ENCODE data around the gene FAM174A.

FAM174A gene

GRCh38 chr5:100574716-100575115, 39.5 kb downstream of the FAM174A start:
- WGBS, result 100% methylated on average over 1 of the region's 2 CpGs
- Histone ChIP-seq H2AK5ac (ENCODE audit: low read length, severe bottlenecking) (no peak overlapping the region), H2BK12ac (ENCODE audit: low read length in 2 of 2) (no peak overlapping the region), H2BK120ac (ENCODE audit: low read depth, low read length) (no peak overlapping the region), H3K27ac (ENCODE audit: low read length, poor library complexity, severe bottlenecking) (no peak overlapping the region), H3K36me3 (ENCODE audit: control insufficient read depth in 1 of 2, insufficient read depth in 2 of 2, low read depth in 1 of 2, low read length in 2 of 2) (no peaks in the 10 kb centered on the region), H3K23ac (ENCODE audit: low read length in 2 of 2) (no peak overlapping the region), H3K79me1 (replicated peaks; ENCODE audit: low read length, poor library complexity, severe bottlenecking) (peaks cover 1% of the 10 kb centered on the region), H3K4ac (ENCODE audit: low read depth in 1 of 2, low read length in 2 of 2) (no peak overlapping the region), H3K9me3 (ENCODE audit: control insufficient read depth, low read length) (peaks cover 2% of the 10 kb centered on the region), H3K18ac (ENCODE audit: low read depth in 1 of 2, low read length in 2 of 2) (no peak overlapping the region), H2BK5ac (ENCODE audit: low read depth, low read length, poor library complexity, severe bottlenecking) (no peak overlapping the region), H3K4me3 (ENCODE audit: insufficient read depth in 1 of 2, low read depth in 1 of 2, low read length in 2 of 2) (no peak overlapping the region), H3K4me1 (ENCODE audit: control insufficient read depth, insufficient read depth, low read depth, low read length) (no peaks in the 10 kb centered on the region), H4K8ac (ENCODE audit: low read length) (no peak overlapping the region), H3K9ac (ENCODE audit: low read length) (no peak overlapping the region), H3K27me3 (ENCODE audit: control insufficient read depth in 1 of 2, insufficient read depth in 1 of 2, low read length in 2 of 2) (no peaks in the 10 kb centered on the region), H4K91ac (ENCODE audit: low read length) (no peak overlapping the region), H2AFZ (ENCODE audit: low read depth, low read length) (no peak overlapping the region), H3K14ac (ENCODE audit: low read length in 2 of 2) (no peak overlapping the region), H2BK15ac (ENCODE audit: low read depth, poor library complexity, severe bottlenecking) (no peak overlapping the region), H3K4me2 (ENCODE audit: low read length, poor library complexity, severe bottlenecking) (no peak overlapping the region)
- DNase-seq, result no peak

GRCh38 chr5:100575815-100576214, 40.6 kb downstream of the FAM174A start:
- Histone ChIP-seq H3K36me3 (ENCODE audit: control insufficient read depth in 1 of 2, insufficient read depth in 2 of 2, low read depth in 1 of 2, low read length in 2 of 2) (no peaks in the 10 kb centered on the region), H3K27ac (ENCODE audit: low read length, poor library complexity, severe bottlenecking) (no peak overlapping the region), H4K8ac (ENCODE audit: low read length) (no peak overlapping the region), H3K18ac (ENCODE audit: low read depth in 1 of 2, low read length in 2 of 2) (no peak overlapping the region), H3K4me3 (ENCODE audit: insufficient read depth in 1 of 2, low read depth in 1 of 2, low read length in 2 of 2) (no peak overlapping the region), H3K9me3 (ENCODE audit: control insufficient read depth, low read length) (peaks cover 2% of the 10 kb centered on the region), H4K91ac (ENCODE audit: low read length) (no peak overlapping the region), H2AK5ac (ENCODE audit: low read length, severe bottlenecking) (no peak overlapping the region), H2AFZ (ENCODE audit: low read depth, low read length) (no peak overlapping the region), H3K27me3 (ENCODE audit: control insufficient read depth in 1 of 2, insufficient read depth in 1 of 2, low read length in 2 of 2) (no peaks in the 10 kb centered on the region), H3K23ac (ENCODE audit: low read length in 2 of 2) (no peak overlapping the region), H3K4ac (ENCODE audit: low read depth in 1 of 2, low read length in 2 of 2) (no peak overlapping the region), H3K9ac (ENCODE audit: low read length) (no peak overlapping the region), H3K4me2 (ENCODE audit: low read length, poor library complexity, severe bottlenecking) (no peak overlapping the region), H3K79me1 (replicated peaks; ENCODE audit: low read length, poor library complexity, severe bottlenecking) (peaks cover 6% of the 10 kb centered on the region), H3K4me1 (ENCODE audit: control insufficient read depth, insufficient read depth, low read depth, low read length) (no peaks in the 10 kb centered on the region), H3K14ac (ENCODE audit: low read length in 2 of 2) (no peak overlapping the region), H2BK120ac (ENCODE audit: low read depth, low read length) (no peak overlapping the region), H2BK5ac (ENCODE audit: low read depth, low read length, poor library complexity, severe bottlenecking) (no peak overlapping the region), H2BK12ac (ENCODE audit: low read length in 2 of 2) (no peak overlapping the region), H2BK15ac (ENCODE audit: low read depth, poor library complexity, severe bottlenecking) (no peak overlapping the region)
- DNase-seq, result no peak

DNA sequence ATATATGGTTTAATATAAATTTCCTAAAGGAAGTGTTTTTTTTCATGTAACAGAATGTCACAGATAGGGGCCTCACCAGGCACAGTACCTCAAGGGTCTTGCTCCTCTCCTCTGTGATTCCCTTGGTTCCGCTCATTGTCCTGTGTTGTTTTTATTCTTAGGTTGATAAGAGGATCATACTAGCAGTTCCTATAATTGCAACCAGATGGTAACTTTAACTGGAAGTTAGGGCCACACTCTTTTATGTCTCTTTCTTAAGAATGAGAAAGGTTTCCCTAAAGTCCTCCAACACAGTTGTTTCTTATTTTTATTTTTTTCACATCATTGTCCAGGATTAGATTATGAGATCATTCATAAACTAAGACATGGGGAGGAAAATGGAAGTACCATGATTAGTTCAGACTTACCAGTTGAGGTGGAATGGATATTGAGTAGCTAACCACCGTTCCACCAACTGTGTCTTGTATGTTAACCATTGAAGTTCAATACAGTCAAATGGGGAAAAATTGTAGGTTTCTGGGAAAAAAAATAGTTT, 41.1 kb downstream of the FAM174A start:
- Histone ChIP-seq H3K14ac (ENCODE audit: low read length in 2 of 2) (no peak overlapping the region), H2BK120ac (ENCODE audit: low read depth, low read length) (no peak overlapping the region), H3K9me3 (ENCODE audit: control insufficient read depth, low read length) (peaks cover 2% of the 10 kb centered on the region), H3K27me3 (ENCODE audit: control insufficient read depth in 1 of 2, insufficient read depth in 1 of 2, low read length in 2 of 2) (no peaks in the 10 kb centered on the region), H3K4me1 (ENCODE audit: control insufficient read depth, insufficient read depth, low read depth, low read length) (no peaks in the 10 kb centered on the region), H3K27ac (ENCODE audit: low read length, poor library complexity, severe bottlenecking) (no peak overlapping the region), H3K79me1 (replicated peaks; ENCODE audit: low read length, poor library complexity, severe bottlenecking) (peaks cover 9% of the 10 kb centered on the region), H2BK15ac (ENCODE audit: low read depth, poor library complexity, severe bottlenecking) (no peak overlapping the region), H3K4me2 (ENCODE audit: low read length, poor library complexity, severe bottlenecking) (no peak overlapping the region), H3K9ac (ENCODE audit: low read length) (no peak overlapping the region), H3K18ac (ENCODE audit: low read depth in 1 of 2, low read length in 2 of 2) (no peak overlapping the region), H3K4ac (ENCODE audit: low read depth in 1 of 2, low read length in 2 of 2) (no peak overlapping the region), H4K8ac (ENCODE audit: low read length) (no peak overlapping the region), H3K23ac (ENCODE audit: low read length in 2 of 2) (no peak overlapping the region), H3K4me3 (ENCODE audit: insufficient read depth in 1 of 2, low read depth in 1 of 2, low read length in 2 of 2) (no peak overlapping the region), H3K36me3 (ENCODE audit: control insufficient read depth in 1 of 2, insufficient read depth in 2 of 2, low read depth in 1 of 2, low read length in 2 of 2) (peaks cover 0 to 4% of the 10 kb centered on the region in 2 experiments), H4K91ac (ENCODE audit: low read length) (no peak overlapping the region), H2BK12ac (ENCODE audit: low read length in 2 of 2) (no peak overlapping the region), H2AFZ (ENCODE audit: low read depth, low read length) (no peak overlapping the region), H2BK5ac (ENCODE audit: low read depth, low read length, poor library complexity, severe bottlenecking) (no peak overlapping the region), H2AK5ac (ENCODE audit: low read length, severe bottlenecking) (no peak overlapping the region)
- no peak for DNase-seq
- WGBS, result 90% methylated on average over 2 of the region's 2 CpGs

DNA sequence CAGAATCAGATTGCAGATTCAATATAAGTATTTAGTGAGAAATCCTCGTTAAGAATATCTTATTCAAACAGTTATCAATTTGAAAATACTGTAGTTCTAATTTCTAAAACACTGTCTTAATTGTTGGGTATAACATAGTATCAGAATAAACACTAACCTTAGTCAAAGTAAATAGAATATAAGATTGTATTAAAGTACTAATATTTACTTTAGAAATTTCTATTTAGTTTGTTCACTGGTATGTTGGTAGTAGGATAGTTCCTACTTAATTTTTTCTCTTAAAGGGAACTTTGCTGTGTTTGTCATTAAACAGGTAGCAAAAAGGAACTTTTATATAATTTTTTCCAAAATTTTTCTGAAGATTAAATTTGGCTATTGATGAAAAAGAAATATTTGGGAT, 42.3 kb downstream of the FAM174A start:
- no peak overlapping the region for H4K91ac ChIP-seq (ENCODE audit: low read length)
- WGBS, result no CpG with 5 or more reads among the region's 1 CpG
- no peak overlapping the region for H2BK15ac ChIP-seq (ENCODE audit: low read depth, poor library complexity, severe bottlenecking)

More for the DNA sequence above, 42.3 kb downstream of the FAM174A start:
- DNase-seq, result no peak
- Histone ChIP-seq H3K27ac (ENCODE audit: low read length, poor library complexity, severe bottlenecking) (no peak overlapping the region), H3K27me3 (ENCODE audit: control insufficient read depth in 1 of 2, insufficient read depth in 1 of 2, low read length in 2 of 2) (no peaks in the 10 kb centered on the region), H3K36me3 (ENCODE audit: control insufficient read depth in 1 of 2, insufficient read depth in 2 of 2, low read depth in 1 of 2, low read length in 2 of 2) (peaks cover 0 to 6% of the 10 kb centered on the region in 2 experiments), H3K9me3 (ENCODE audit: control insufficient read depth, low read length) (peaks cover 2% of the 10 kb centered on the region), H2AFZ (ENCODE audit: low read depth, low read length) (no peak overlapping the region), H3K14ac (ENCODE audit: low read length in 2 of 2) (no peak overlapping the region), H3K4me3 (ENCODE audit: insufficient read depth in 1 of 2, low read depth in 1 of 2, low read length in 2 of 2) (no peak overlapping the region), H2AK5ac (ENCODE audit: low read length, severe bottlenecking) (no peak overlapping the region), H3K4me1 (ENCODE audit: control insufficient read depth, insufficient read depth, low read depth, low read length) (no peaks in the 10 kb centered on the region), H2BK12ac (ENCODE audit: low read length in 2 of 2) (no peak overlapping the region), H3K23ac (ENCODE audit: low read length in 2 of 2) (no peak overlapping the region), H3K4ac (ENCODE audit: low read depth in 1 of 2, low read length in 2 of 2) (no peak overlapping the region), H3K9ac (ENCODE audit: low read length) (no peak overlapping the region), H3K4me2 (ENCODE audit: low read length, poor library complexity, severe bottlenecking) (no peak overlapping the region), H4K8ac (ENCODE audit: low read length) (no peak overlapping the region), H2BK5ac (ENCODE audit: low read depth, low read length, poor library complexity, severe bottlenecking) (no peak overlapping the region), H3K79me1 (replicated peaks; ENCODE audit: low read length, poor library complexity, severe bottlenecking) (peaks cover 9% of the 10 kb centered on the region), H3K18ac (ENCODE audit: low read depth in 1 of 2, low read length in 2 of 2) (no peak overlapping the region), H2BK120ac (ENCODE audit: low read depth, low read length) (no peak overlapping the region)
